Stimulated activated naive CD8-positive, alpha-beta T cell treated with anti-CD3 and anti-CD28 coated beads, Interleukin-15, Interleukin-2, amounts not matched to agents 100 U/mL and 50 U/mL, for 24 hours (primary cell): ENCODE measurements around the gene MT1G.
"Not testable (repeated sequence)": the region's sequence is repeated elsewhere in the genome, so short reads cannot be mapped to it uniquely, and the experiment has no call there.

ENCODE experiments used
- ATAC-seq: fragments of 150-1000 bp; cut with Tn5 transposase; one replicate; pipeline ENCODE4 v1.10.0; 2021
- DNase-seq: peaks from one replicate; pipeline ENCODE4 v3.0.0; 2021

MT1G gene

GRCh38 chr16:56684926-56685590 lies 17.2 kb upstream of the MT1G start:
- ATAC-seq (no peak), DNase-seq (no peak)

GRCh38 chr16:56684256-56684925 lies 16.5 kb upstream of the MT1G start:
- no peak for DNase-seq
- ATAC-seq, result no peak

GRCh38 chr16:56683424-56684172 lies 15.7 kb upstream of the MT1G start:
- no peak for DNase-seq
- ATAC-seq, result no peak

GRCh38 chr16:56682703-56683397 lies 15.0 kb upstream of the MT1G start:
- ATAC-seq (no peak), DNase-seq (no peak)

- peak; percentile 98 for ATAC-seq
- peak; percentile 89 for DNase-seq
Observed at GRCh38 chr16:56681939-56682702, 14.3 kb upstream of the MT1G start, which contains the start of gene MT1X. MT1X (plus strand) TSS chr16:56682470; CDS start chr16:56682541, 71 bp downstream.

GRCh38 chr16:56679818-56680217 lies 12.0 kb upstream of the MT1G start:
- ATAC-seq (peak; percentile 47), DNase-seq (no peak)

GRCh38 chr16:56679078-56679730 lies 11.3 kb upstream of the MT1G start:
- ATAC-seq, result no peak
- no peak for DNase-seq

- DNase-seq, result no peak
- no peak for ATAC-seq
Observed at GRCh38 chr16:56677474-56677873, 9.6 kb upstream of the MT1G start.

GRCh38 chr16:56675685-56676210 lies 7.9 kb upstream of the MT1G start:
- ATAC-seq (peak; percentile 70), DNase-seq (peak; percentile 59)

GRCh38 chr16:56674570-56674969 lies 6.7 kb upstream of the MT1G start:
- not testable (repeated sequence) for DNase-seq, ATAC-seq

- ATAC-seq (no peak), DNase-seq (no peak)
Observed at GRCh38 chr16:56673921-56674320, 6.1 kb upstream of the MT1G start.

GRCh38 chr16:56672761-56673536 lies 5.1 kb upstream of the MT1G start:
- no peak for ATAC-seq
- no peak for DNase-seq

GRCh38 chr16:56672171-56672570 lies 4.3 kb upstream of the MT1G start:
- not testable (repeated sequence) for ATAC-seq, DNase-seq

GRCh38 chr16:56671691-56672090 lies 3.8 kb upstream of the MT1G start:
- not testable (repeated sequence) for ATAC-seq, DNase-seq

- DNase-seq (no peak), ATAC-seq (no peak)
Observed at GRCh38 chr16:56670620-56670934, 2.7 kb upstream of the MT1G start.

- ATAC-seq (no peak), DNase-seq (no peak)
Observed at GRCh38 chr16:56669840-56670619, 2.2 kb upstream of the MT1G start.

- DNase-seq, result no peak
- ATAC-seq, result peak; percentile 30
Observed at GRCh38 chr16:56669005-56669839, 1.4 kb upstream of the MT1G start, which contains the start of gene MT1H. MT1H (plus strand) TSS chr16:56669814; CDS start chr16:56669885, 71 bp downstream.
